ENCODE data around the gene MUC13.

DNA sequence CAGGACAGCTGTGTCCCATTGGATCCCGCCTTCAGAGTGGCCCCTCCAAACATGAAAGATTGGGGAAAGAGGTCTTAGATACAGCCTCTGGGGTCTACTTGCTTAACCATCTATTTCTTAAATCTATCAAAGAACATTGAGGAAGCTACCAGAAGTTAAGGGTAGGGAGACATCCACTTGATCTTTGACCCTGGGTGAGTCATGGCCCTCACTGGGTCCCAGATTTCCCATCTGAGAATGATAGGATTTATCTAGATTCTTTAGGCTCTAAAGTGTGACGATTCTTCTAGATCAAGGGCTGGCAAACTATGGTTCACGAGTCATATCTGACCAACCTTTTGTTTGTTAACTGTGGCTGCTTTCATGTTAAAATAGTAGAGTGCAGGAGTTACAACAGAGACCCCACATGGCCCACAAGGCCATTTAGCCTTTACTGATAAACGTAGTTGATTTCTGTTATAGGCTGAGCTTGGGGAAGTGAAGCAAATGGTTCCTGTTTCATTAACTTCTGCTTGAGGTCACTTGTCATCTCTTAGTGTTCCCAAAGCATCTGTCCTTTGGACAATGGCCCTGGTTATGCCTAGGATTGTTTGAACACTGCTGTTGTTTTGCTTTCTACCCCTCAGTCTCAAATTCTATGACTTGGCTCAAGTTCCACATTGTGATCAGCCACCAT is 8.0 kb downstream of the MUC13 start:
- TF ChIP-seq POLR2AphosphoS5 (IDR thresholded peaks at IDR 0.05; ENCODE audit: borderline replicate concordance, low read depth, low read length) (no peak), EZH2 (IDR thresholded peaks at IDR 0.05) (no peak)

Measured in SK-N-MC (cell line).